Glomerular visceral epithelial cell (primary cell): Measurements from ENCODE around the gene AIFM1.

ENCODE experiments used
- DNase-seq: peaks from one replicate; pipeline ENCODE4 v3.0.0-alpha.2; 2016; ENCODE audit errors: extremely low spot score

The AIFM1 gene

GRCh38 chrX:130165703-130166502 is at the start of gene AIFM1:
AIFM1 (minus strand) TSS chrX:130165841; CDS start chrX:130165656, 185 bp downstream.
- DNase-seq: peak; percentile 94

- DNase-seq: no peak
These were observed 47.7 kb upstream of the AIFM1 start for GRCh38 chrX:130213376-130213775.

GRCh38 chrX:130212371-130212770 is 46.7 kb upstream of the AIFM1 start:
- no peak for DNase-seq

GRCh38 chrX:130211415-130212186 is 46.0 kb upstream of the AIFM1 start:
- no peak for DNase-seq

- DNase-seq: no peak
These were observed 39.0 kb upstream of the AIFM1 start for GRCh38 chrX:130204647-130205046.

- DNase-seq: no peak
These were observed 31.8 kb upstream of the AIFM1 start for GRCh38 chrX:130197464-130197863.

GRCh38 chrX:130196466-130196865 is 30.8 kb upstream of the AIFM1 start:
- DNase-seq: no peak

GRCh38 chrX:130190801-130191200 is 25.2 kb upstream of the AIFM1 start:
- DNase-seq: no peak

- no peak for DNase-seq
These were observed 21.0 kb upstream of the AIFM1 start for GRCh38 chrX:130186651-130187050.

GRCh38 chrX:130184857-130185256 is 19.2 kb upstream of the AIFM1 start:
- DNase-seq: peak; percentile 21

- no peak for DNase-seq
These were observed 18.5 kb upstream of the AIFM1 start for GRCh38 chrX:130184168-130184567.

GRCh38 chrX:130179579-130180215 is 14.1 kb upstream of the AIFM1 start:
- no peak for DNase-seq

GRCh38 chrX:130179170-130179569 is 13.5 kb upstream of the AIFM1 start:
- no peak for DNase-seq

GRCh38 chrX:130176942-130177341 is 11.3 kb upstream of the AIFM1 start:
- no peak for DNase-seq

- no peak for DNase-seq
These were observed 10.7 kb upstream of the AIFM1 start for GRCh38 chrX:130176354-130176776.

- DNase-seq: no peak
These were observed 9.3 kb upstream of the AIFM1 start for GRCh38 chrX:130174937-130175336.

GRCh38 chrX:130174045-130174704 is 8.5 kb upstream of the AIFM1 start:
- peak; percentile 19 for DNase-seq

GRCh38 chrX:130173190-130173895 is 7.7 kb upstream of the AIFM1 start:
- DNase-seq: peak; percentile 31

- no peak for DNase-seq
These were observed 6.6 kb upstream of the AIFM1 start for GRCh38 chrX:130172127-130172845.

- DNase-seq: no peak
These were observed 5.9 kb upstream of the AIFM1 start, which contains the start of gene RAB33A for GRCh38 chrX:130171446-130172126. RAB33A (plus strand) TSS chrX:130171962; CDS start chrX:130172063, 101 bp downstream.
